ENCODE data around the gene TOM1.
"Not testable (repeated sequence)": the region's sequence is repeated elsewhere in the genome, so short reads cannot be mapped to it uniquely, and the experiment has no call there.

DNA sequence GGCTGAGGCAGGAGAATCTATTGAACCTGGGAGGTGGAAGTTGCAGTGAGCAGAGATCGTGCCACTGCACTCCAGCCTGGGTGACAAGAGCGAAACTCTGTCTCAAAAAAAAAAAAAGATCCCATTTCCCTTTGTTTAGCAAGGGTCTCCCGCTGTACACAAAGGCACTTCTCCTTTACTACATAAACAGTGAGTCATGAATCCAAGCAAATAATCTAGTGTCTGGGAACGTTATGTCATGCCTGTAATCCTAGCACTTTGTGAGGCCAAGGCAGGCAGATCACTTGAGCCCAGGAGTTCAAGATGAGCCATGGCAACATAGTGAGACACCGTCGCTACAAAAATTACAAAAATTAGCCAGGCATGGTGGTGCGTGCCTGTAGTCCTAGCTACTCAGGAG, 64.5 kb downstream of the TOM1 start:
- TF ChIP-seq EP300, CTCF (IDR thresholded peaks at IDR 0.05): not testable (repeated sequence)

Data from ovary (tissue), 3 donors.